DMS79 treated with DMSO at 0.1 percent for 48 hours (cell line): ENCODE data around the gene STXBP6.
"Not testable (repeated sequence)": the region's sequence is repeated elsewhere in the genome, so short reads cannot be mapped to it uniquely, and the experiment has no call there.

Experiments used
- DNase-seq: peaks from one replicate; lab custom pipeline; 2025; lab: John Stamatoyannopoulos, UW

The STXBP6 gene

GRCh38 chr14:24802236-24802635, 247.7 kb downstream of the STXBP6 start:
- DNase-seq, result no peak

DNA sequence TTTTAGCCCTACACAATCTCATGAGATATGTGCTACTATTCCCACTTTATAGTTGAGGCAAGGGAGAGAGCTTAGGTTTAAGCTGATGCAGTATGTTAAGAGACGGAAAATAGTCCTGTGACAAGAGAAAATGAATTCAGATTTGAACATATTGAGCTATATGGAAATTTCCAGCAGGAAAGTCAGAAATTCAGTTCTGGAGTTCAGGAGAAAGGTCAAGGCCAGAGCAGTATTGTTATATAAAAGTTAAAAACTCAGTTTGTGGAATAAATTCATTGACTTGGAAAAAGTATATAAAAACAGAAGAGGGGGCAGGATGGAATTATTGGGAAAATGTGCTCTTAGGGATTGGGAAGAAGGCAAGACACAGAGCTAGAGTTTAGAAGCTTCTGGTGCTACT, 248.9 kb downstream of the STXBP6 start:
- DNase-seq, result no peak

GRCh38 chr14:24798911-24799462, 251.0 kb downstream of the STXBP6 start:
- DNase-seq, result no peak

DNA sequence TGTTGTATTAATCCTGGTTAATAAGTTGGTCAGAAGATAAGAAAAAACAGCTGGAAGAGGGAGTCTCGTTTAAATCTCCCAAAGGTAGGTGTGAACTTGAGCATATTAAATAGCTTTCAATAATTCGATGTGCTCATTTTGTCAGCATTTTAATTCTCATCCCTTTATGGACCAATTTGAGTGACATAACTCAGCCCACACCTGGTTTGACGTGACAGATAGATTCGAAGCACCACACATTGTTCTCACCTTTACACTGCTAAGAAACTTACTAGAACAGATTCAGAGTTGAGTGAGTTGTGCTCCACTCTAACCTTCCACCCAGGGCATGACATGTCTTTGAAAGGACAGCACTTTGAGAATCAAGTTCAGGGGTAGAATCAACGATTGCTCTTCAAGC, 254.5 kb downstream of the STXBP6 start:
- no peak for DNase-seq

GRCh38 chr14:24794644-24795305, 255.2 kb downstream of the STXBP6 start:
- DNase-seq, result no peak

DNA sequence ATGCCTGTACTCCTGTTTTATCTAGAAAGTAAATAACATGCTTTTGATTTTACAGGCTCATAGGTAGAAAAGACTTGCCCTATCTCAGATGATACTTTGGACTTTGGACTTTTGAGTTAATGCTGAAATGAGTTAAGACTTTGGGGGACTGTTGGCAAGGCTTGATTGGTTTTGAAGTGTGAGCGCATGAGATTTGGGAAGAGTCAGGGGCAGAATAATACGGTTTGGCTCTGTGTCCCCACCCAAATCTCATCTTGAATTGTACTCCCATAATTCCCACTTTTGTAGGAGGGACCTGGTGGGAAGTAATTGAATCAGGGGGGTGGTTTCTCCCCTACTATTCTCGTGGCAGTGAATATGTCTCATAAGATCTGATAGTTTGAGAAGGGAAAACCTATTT, 259.8 kb downstream of the STXBP6 start:
- no peak for DNase-seq

GRCh38 chr14:24789378-24789884, 260.5 kb downstream of the STXBP6 start:
- peak; percentile 92 for DNase-seq

- DNase-seq, result no peak
Measured at GRCh38 chr14:24785698-24786097, 264.2 kb downstream of the STXBP6 start.

- DNase-seq, result no peak
Measured at GRCh38 chr14:24784981-24785380, 265.0 kb downstream of the STXBP6 start.

- no peak for DNase-seq
Measured at GRCh38 chr14:24783791-24784190, 266.2 kb downstream of the STXBP6 start.

DNA sequence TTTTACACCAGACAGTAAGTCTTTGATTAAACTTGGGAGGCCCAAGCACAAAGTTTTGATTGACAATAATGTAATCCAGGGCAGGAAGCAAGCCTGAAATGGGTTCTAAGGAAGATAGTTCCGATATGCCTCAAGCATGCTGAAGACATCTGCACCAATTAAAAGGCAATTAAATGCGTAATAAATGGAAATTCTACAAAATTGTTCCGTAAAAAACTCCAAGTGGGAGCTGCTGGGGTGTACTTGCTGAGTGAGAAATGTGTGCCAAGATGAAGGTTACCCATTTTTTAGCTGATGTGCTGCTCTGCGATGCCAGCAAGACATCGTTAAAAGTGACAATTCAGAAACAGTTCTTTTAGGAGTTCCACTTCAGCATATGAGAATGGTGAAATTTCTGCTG, 269.7 kb downstream of the STXBP6 start:
- DNase-seq, result no peak

DNA sequence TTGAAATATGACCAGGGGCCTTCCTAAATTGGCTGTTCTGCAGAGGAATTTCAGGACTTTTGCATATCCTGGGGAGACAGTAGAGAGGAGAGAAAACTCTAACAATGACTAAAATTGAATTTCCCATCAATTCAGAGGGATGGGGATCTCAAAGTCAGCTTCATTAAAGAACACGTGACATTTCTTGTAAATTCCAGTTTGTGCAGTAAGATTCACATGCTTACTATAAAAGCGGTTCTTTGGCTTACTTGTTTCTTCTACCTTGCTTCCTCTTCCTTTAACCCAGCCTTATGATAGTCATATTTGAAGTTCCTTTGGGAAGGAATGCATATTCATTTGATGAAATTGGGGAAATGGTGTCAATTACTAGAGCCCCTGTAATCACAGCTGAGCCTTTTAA, 272.3 kb downstream of the STXBP6 start:
- DNase-seq, result no peak

DNA sequence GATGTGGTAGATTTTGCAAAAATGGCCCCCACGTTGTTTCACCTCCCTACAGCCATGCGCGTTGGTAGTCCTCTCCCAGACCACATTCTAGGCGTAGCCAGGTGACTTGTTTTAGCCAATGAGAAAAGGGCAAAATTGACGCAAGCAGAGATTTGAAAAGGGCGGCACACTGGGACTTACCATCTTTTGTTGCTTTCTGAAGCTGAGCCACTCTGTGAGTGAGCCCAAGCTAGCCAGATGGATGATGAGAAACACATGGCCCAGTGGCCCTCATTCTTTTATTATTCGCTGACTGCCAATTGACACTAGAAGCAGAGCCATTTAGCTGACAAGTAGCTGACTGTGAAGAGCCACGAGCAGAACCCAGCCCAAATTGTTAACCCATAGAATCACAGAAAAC, 274.0 kb downstream of the STXBP6 start:
- DNase-seq, result no peak

DNA sequence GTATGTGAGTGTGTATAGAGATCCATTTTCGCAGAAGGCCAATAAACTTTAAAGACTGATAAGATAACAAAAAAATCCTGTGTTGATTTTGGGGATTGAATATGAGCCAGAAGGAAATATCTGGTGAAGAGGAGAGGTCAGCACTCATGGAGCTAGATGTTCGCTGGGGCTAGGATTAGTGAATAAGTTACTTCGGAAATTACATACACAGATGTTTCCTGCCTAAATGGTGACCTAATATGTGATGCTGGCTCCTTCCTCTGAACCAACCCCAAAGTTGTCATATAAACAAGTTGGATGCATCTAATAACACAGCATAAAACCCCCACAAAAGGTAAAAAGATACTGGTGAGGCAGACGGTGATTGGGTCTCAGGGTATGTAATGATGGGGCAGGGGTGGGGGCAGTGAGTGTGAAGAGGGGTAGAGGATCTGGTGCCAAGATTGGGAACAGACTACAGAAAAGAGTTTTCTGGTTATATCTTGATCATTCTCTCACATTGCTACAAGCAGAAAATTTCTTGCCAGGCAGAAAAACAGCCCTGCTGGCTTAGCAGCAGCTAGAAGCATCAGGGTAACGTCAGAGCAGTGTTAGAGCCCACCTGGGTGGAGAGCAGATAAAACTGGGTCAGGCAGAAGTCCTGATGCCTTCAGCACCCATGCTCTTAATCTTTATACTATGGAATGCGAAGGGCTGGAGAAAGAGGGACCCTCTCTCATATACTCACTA, 275.6 kb downstream of the STXBP6 start:
- no peak for DNase-seq

DNA sequence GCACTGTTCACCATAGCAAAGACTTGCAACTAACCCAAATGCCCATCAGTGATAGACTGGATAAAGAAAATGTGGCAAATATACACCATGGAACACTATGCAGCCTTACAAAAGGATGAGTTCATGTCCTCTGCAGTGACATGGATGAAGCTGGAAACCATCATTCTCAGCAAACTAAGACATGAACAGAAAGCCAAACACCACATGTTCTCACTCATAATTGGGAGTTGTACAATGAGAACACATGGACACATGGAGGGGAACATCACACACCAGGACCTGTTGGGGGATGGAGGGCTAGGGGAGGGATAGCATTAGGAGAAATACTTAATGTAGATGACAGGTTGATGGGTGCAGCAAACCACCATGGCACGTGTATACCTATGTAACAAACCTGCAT, 276.4 kb downstream of the STXBP6 start:
- not testable (repeated sequence) for DNase-seq

- no peak for DNase-seq
Measured at GRCh38 chr14:24766434-24766833, 283.5 kb downstream of the STXBP6 start.

GRCh38 chr14:24761141-24761540, 288.8 kb downstream of the STXBP6 start:
- DNase-seq, result no peak
